Stimulated activated CD4-positive, alpha-beta T cell treated with anti-CD3 and anti-CD28 coated beads, Interleukin-12 subunit alpha, Interleukin-12 subunit beta, amount 100 ng/mL, for 24 hours (primary cell): Measurements from ENCODE around the gene FBXL19.

ENCODE experiments used
- DNase-seq, 2 experiments: peaks; one replicate each; pipeline ENCODE4 v3.0.0-alpha.2; 2020; ENCODE audit warnings: low read depth in 2 of 2

The FBXL19 gene

GRCh38 chr16:30895627-30896260 lies 27.6 kb upstream of the FBXL19 start:
- DNase-seq: no peak

GRCh38 chr16:30896261-30896888 lies 27.0 kb upstream of the FBXL19 start, which contains the start of gene CTF1:
Gene CTF1, plus strand, starts transcription at chr16:30896614. Its CDS starts 30 bp downstream, at chr16:30896644.
- DNase-seq: no peak

- peak; percentile 64 to 78 for DNase-seq
These were observed 26.3 kb upstream of the FBXL19 start for GRCh38 chr16:30896889-30897733.

GRCh38 chr16:30899794-30900193 lies 23.6 kb upstream of the FBXL19 start:
- DNase-seq: no peak

- DNase-seq: no peak
These were observed 22.8 kb upstream of the FBXL19 start for GRCh38 chr16:30900588-30900987.

GRCh38 chr16:30901201-30902028 lies 22.0 kb upstream of the FBXL19 start:
- no peak for DNase-seq

GRCh38 chr16:30902029-30902972 lies 21.1 kb upstream of the FBXL19 start:
- no peak for DNase-seq

GRCh38 chr16:30903002-30903401 lies 20.4 kb upstream of the FBXL19 start:
- no peak for DNase-seq

GRCh38 chr16:30903596-30903995 lies 19.8 kb upstream of the FBXL19 start:
- DNase-seq: no peak

- no peak for DNase-seq
These were observed 19.1 kb upstream of the FBXL19 start for GRCh38 chr16:30904114-30904780.

GRCh38 chr16:30907064-30907463 lies 16.3 kb upstream of the FBXL19 start:
- no peak for DNase-seq

GRCh38 chr16:30910427-30911029 lies 12.8 kb upstream of the FBXL19 start:
- DNase-seq: no peak

GRCh38 chr16:30912794-30913412 lies 10.5 kb upstream of the FBXL19 start:
- no peak for DNase-seq

GRCh38 chr16:30914830-30915229 lies 8.5 kb upstream of the FBXL19 start:
- DNase-seq: no peak

GRCh38 chr16:30918614-30919013 lies 4.8 kb upstream of the FBXL19 start:
- no peak for DNase-seq

- DNase-seq: no peak
These were observed 2.5 kb upstream of the FBXL19 start for GRCh38 chr16:30920891-30921290.

GRCh38 chr16:30921459-30921747 lies 2.0 kb upstream of the FBXL19 start:
- no peak for DNase-seq

GRCh38 chr16:30921748-30922419 lies 1.5 kb upstream of the FBXL19 start:
- DNase-seq: peak; percentile 67 to 86

GRCh38 chr16:30922420-30922959 lies 882 bp upstream of the FBXL19 start:
- DNase-seq: peak; percentile 99 to 100
